B cell (primary cell): ENCODE data around the gene NRXN2.

Source experiments
- EZH2 ChIP-seq: IDR thresholded peaks from 2 replicates; pipeline ENCODE4 v1.6.1; 2012; ENCODE audit warnings: borderline replicate concordance, low read depth, mild to moderate bottlenecking, moderate library complexity, low read length; ENCODE audit not compliant: insufficient read depth, poor library complexity, severe bottlenecking
- TF ChIP-seq, protein P1 (sequence below): fragments of 200-600 bp; IDR thresholded peaks from one replicate; pipeline ENCODE4 v1.8.0; 2022; ENCODE audit warnings: antibody characterized with exemption, mild to moderate bottlenecking

DNA sequence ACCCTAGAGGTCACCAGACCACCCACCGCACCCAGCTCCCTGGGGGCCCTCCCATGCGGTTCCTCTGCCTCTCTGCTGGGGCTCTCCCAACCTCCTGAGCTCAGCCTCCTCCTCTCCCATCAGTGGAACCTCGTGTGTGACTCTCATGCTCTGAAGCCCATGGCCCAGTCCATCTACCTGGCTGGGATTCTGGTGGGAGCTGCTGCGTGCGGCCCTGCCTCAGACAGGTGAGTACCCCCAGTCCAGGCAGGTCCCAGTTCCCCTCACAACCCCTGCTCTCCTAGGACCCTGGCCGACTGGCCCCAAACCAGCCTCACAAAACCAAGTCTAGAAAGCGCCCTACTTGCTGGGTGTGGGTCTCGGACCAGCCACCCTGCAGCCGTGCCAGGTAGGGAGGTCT, 130.3 kb downstream of the NRXN2 start:
- TF ChIP-seq, protein P1, sequence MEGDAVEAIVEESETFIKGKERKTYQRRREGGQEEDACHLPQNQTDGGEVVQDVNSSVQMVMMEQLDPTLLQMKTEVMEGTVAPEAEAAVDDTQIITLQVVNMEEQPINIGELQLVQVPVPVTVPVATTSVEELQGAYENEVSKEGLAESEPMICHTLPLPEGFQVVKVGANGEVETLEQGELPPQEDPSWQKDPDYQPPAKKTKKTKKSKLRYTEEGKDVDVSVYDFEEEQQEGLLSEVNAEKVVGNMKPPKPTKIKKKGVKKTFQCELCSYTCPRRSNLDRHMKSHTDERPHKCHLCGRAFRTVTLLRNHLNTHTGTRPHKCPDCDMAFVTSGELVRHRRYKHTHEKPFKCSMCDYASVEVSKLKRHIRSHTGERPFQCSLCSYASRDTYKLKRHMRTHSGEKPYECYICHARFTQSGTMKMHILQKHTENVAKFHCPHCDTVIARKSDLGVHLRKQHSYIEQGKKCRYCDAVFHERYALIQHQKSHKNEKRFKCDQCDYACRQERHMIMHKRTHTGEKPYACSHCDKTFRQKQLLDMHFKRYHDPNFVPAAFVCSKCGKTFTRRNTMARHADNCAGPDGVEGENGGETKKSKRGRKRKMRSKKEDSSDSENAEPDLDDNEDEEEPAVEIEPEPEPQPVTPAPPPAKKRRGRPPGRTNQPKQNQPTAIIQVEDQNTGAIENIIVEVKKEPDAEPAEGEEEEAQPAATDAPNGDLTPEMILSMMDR: no peak
- no peak for TF ChIP-seq EZH2
